ENCODE results near the gene BARHL2. TPM values are rescaled to one million over a fixed set of nuclear protein-coding genes. Genes with fewer than 3 reads are reported as not detected.

The BARHL2 gene
- total and polyA plus RNA-seq, 4 donors: not detected

DNA sequence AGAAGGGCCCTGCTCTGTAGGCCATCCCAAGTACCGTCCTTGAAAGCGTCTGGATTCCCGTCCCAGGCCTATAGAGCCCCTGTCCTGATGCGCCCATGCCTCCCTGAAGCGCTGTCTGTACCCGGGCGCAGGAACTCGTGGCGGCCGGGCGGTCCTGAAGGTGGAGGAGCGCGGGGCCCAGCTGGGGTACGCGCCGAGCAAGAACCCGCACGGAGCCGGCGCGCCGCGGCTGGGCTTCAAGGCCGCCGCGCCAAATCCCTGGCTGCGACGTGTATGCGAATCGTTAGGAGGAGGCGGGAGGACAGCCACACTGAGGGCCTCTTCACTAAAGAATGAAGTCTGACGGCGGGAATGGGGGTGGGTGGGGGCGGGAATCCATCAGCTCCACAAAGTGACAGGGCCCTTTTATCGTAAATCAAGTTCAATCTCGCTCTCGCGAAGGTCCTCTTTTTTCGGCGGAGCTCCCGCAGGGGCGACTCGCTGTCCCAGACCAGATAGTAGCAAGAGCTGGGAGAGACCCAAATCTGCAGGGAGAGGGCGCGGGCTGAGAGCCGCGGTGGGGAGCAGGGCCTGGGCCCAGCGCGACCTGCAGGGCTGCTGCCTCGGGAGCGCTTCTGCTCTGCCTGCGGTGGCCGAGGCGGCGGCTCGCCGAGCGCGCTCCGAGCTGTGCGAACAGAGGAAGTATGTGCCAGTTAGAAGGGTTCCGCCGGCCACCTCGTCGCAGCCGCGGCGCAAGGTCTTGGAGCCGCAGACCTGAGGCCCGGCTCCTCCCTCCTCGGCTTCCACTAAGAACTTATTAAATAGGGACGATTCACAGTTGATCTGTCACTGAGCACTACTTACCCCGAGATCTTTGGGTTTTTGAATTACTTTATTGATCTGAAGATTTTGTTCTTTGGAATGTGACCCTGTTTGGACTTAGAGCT is 10.4 kb downstream of the BARHL2 start:
- peaks cover 0 to 2% (median 0%) of the 10 kb centered on the region in 4 donors for H3K9me3 ChIP-seq (ENCODE audit: control insufficient read depth in 4 of 4, insufficient read depth in 3 of 4, low read length in 3 of 4)
- no peak overlapping the region for H3K27ac ChIP-seq (ENCODE audit: low read depth in 1 of 2, low read length in 1 of 2)
- H3K36me3 ChIP-seq (ENCODE audit: control insufficient read depth in 4 of 4, insufficient read depth in 4 of 4, low read length in 4 of 4): no peaks in the 10 kb centered on the region
- H3K27me3 ChIP-seq (ENCODE audit: control insufficient read depth in 3 of 3, insufficient read depth in 3 of 3, low read length in 2 of 3): peaks cover 22 to 84% (median 77%) of the 10 kb centered on the region in 3 donors
- TF ChIP-seq, protein P1, sequence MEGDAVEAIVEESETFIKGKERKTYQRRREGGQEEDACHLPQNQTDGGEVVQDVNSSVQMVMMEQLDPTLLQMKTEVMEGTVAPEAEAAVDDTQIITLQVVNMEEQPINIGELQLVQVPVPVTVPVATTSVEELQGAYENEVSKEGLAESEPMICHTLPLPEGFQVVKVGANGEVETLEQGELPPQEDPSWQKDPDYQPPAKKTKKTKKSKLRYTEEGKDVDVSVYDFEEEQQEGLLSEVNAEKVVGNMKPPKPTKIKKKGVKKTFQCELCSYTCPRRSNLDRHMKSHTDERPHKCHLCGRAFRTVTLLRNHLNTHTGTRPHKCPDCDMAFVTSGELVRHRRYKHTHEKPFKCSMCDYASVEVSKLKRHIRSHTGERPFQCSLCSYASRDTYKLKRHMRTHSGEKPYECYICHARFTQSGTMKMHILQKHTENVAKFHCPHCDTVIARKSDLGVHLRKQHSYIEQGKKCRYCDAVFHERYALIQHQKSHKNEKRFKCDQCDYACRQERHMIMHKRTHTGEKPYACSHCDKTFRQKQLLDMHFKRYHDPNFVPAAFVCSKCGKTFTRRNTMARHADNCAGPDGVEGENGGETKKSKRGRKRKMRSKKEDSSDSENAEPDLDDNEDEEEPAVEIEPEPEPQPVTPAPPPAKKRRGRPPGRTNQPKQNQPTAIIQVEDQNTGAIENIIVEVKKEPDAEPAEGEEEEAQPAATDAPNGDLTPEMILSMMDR (IDR thresholded peaks at IDR 0.05; ENCODE audit: control extremely low read depth, extremely low read depth): no peak
- DNase-seq (peak; percentile 39 to 64 (median 57)), ATAC-seq (ENCODE audit: insufficient read depth, low FRiP score) (peak; percentile 49)
- 2 to 3% methylated on average over 63 to 73 of the region's 73 CpGs for WGBS, 2 donors
- H3K9ac ChIP-seq (ENCODE audit: insufficient read depth in 1 of 2, low read length in 2 of 2): no peak overlapping the region
- peak overlapping the region; percentile 17 for H3K4me3 ChIP-seq
- peaks cover 0 to 12% (median 3%) of the 10 kb centered on the region in 5 donors for H3K4me1 ChIP-seq (ENCODE audit: control insufficient read depth in 5 of 5, insufficient read depth in 5 of 5, low read length in 5 of 5)

DNA sequence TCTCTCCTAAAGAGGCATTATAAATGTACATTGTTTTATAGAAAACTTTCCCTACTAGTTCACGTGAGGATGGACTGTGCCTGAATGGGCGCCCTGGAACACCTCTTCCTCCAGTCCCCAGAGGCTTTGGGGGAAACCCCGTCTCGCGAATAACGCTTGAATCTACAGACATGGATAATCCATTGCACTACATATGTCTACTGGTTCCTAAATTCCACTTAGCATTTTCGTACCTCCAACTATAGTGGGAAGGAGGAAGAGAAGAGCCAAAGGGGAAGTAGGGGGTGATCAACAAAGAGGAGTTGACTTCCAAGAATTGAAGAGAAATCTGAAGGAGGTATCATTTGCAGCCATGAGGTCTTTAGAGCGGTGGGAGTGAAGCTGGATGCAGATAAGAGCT is 11.1 kb downstream of the BARHL2 start:
- H3K27me3 ChIP-seq (ENCODE audit: control insufficient read depth in 3 of 3, insufficient read depth in 3 of 3, low read length in 2 of 3): peaks cover 22 to 81% (median 76%) of the 10 kb centered on the region in 3 donors
- H3K4me1 ChIP-seq (ENCODE audit: control insufficient read depth in 5 of 5, insufficient read depth in 5 of 5, low read length in 5 of 5): peaks cover 0 to 11% (median 3%) of the 10 kb centered on the region in 5 donors
- TF ChIP-seq, protein P1 (IDR thresholded peaks at IDR 0.05; ENCODE audit: control extremely low read depth, extremely low read depth): no peak
- no peak overlapping the region for H3K4me3 ChIP-seq
- WGBS, 2 donors: 10 to 14% methylated on average over 8 of the region's 8 CpGs
- no peaks in the 10 kb centered on the region for H3K36me3 ChIP-seq (ENCODE audit: control insufficient read depth in 4 of 4, insufficient read depth in 4 of 4, low read length in 4 of 4)
- no peak for DNase-seq
- H3K9ac ChIP-seq (ENCODE audit: insufficient read depth in 1 of 2, low read length in 2 of 2): no peak overlapping the region
- H3K9me3 ChIP-seq (ENCODE audit: control insufficient read depth in 4 of 4, insufficient read depth in 3 of 4, low read length in 3 of 4): peaks cover 0 to 1% (median 0%) of the 10 kb centered on the region in 4 donors
- no peak for ATAC-seq (ENCODE audit: insufficient read depth, low FRiP score)
- H3K27ac ChIP-seq (ENCODE audit: low read depth in 1 of 2, low read length in 1 of 2): no peak overlapping the region

DNA sequence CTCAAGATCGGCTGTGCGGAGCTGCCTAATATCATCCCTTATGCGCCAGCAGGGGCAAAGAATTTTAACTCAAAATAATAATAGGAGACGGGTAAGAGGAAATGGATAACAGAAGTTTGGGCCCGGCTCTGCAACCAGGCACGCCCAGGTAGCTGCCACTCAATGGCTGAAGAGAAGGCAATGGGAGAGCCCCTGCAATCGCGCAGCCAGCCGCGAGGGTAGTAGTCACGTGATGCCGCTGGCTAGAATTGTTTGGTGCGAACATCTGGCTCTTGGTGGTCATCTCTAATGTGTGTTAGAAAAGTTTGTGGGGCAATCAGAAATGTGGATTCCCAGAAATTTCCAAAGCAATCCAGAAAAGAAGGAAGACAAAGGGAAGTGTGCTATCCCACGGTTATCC is 12.3 kb downstream of the BARHL2 start:
- Histone ChIP-seq H3K27me3 (ENCODE audit: control insufficient read depth in 3 of 3, insufficient read depth in 3 of 3, low read length in 2 of 3) (peaks cover 20 to 71% (median 69%) of the 10 kb centered on the region in 3 donors), H3K36me3 (ENCODE audit: control insufficient read depth in 4 of 4, insufficient read depth in 4 of 4, low read length in 4 of 4) (no peaks in the 10 kb centered on the region), H3K4me3 (no peak overlapping the region), H3K9me3 (ENCODE audit: control insufficient read depth in 4 of 4, insufficient read depth in 3 of 4, low read length in 3 of 4) (no peaks in the 10 kb centered on the region), H3K4me1 (ENCODE audit: control insufficient read depth in 5 of 5, insufficient read depth in 5 of 5, low read length in 5 of 5) (peaks cover 0 to 11% (median 3%) of the 10 kb centered on the region in 5 donors), H3K9ac (ENCODE audit: insufficient read depth in 1 of 2, low read length in 2 of 2) (no peak overlapping the region), H3K27ac (ENCODE audit: low read depth in 1 of 2, low read length in 1 of 2) (no peak overlapping the region)
- DNase-seq (no peak), ATAC-seq (ENCODE audit: insufficient read depth, low FRiP score) (no peak)
- TF ChIP-seq, protein P1 (IDR thresholded peaks at IDR 0.05; ENCODE audit: control extremely low read depth, extremely low read depth): no peak
- WGBS, 2 donors: 11 to 12% methylated on average over 14 of the region's 14 CpGs
